PFSK-1 (cell line): Measurements from ENCODE around the gene ZKSCAN2.

Experiments used
- FOXP2 ChIP-seq: optimal IDR thresholded peaks from 2 replicates; pipeline ENCODE3; 2011; ENCODE audit warnings: borderline replicate concordance, control low read depth, inconsistent platforms; ENCODE audit not compliant: insufficient read depth; ENCODE audit errors: extremely low read length, extremely low read depth
- POLR2AphosphoS5 ChIP-seq: IDR thresholded peaks from 2 replicates; pipeline ENCODE4 v1.6.1; 2012; ENCODE audit warnings: low read depth, mild to moderate bottlenecking, control low read depth, low read length, moderate library complexity
- SIN3A ChIP-seq: IDR thresholded peaks from 2 replicates; pipeline ENCODE4 v1.6.1; 2012; ENCODE audit warnings: mild to moderate bottlenecking, low read length, moderate library complexity, borderline replicate concordance; ENCODE audit not compliant: insufficient read depth
- TAF1 ChIP-seq: IDR thresholded peaks from 2 replicates; pipeline ENCODE4 v1.6.1; 2012; ENCODE audit warnings: low read length, control low read depth, borderline replicate concordance; ENCODE audit not compliant: insufficient read depth
- TF ChIP-seq, protein P1 (sequence below), 2 experiments: IDR thresholded peaks; 2 replicates each; pipeline versions ENCODE4 v1.6.1 to v1.8.0; 2011 to 2012; ENCODE audit warnings: low read depth in 2 of 2, low read length in 2 of 2, control low read depth in 1 of 2, inconsistent platforms in 1 of 2, mild to moderate bottlenecking in 1 of 2, moderate library complexity in 1 of 2; ENCODE audit not compliant: insufficient read depth in 1 of 2

The ZKSCAN2 gene

DNA sequence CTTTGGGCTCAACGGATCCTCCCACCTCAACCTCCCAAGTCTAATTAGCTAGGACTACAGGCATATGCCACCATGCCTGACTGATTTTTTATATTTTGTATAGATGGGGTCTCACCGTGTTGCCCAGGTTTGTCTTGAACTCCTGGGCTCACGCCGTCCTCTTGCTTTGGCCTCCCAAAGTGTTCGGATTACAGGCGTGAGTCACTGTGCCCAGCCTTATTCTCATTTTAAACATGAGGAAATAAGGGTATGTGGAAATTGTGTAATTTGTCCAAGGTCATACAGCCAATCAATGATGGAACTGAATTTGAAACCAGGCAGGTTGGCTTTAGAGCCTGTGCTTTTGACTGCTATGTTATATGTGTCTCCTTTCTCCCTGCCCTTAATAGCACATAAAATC lies 68.3 kb downstream of the ZKSCAN2 start:
- TF ChIP-seq TAF1 (no peak), POLR2AphosphoS5 (no peak), FOXP2 (no peak)
- TF ChIP-seq, protein P1, sequence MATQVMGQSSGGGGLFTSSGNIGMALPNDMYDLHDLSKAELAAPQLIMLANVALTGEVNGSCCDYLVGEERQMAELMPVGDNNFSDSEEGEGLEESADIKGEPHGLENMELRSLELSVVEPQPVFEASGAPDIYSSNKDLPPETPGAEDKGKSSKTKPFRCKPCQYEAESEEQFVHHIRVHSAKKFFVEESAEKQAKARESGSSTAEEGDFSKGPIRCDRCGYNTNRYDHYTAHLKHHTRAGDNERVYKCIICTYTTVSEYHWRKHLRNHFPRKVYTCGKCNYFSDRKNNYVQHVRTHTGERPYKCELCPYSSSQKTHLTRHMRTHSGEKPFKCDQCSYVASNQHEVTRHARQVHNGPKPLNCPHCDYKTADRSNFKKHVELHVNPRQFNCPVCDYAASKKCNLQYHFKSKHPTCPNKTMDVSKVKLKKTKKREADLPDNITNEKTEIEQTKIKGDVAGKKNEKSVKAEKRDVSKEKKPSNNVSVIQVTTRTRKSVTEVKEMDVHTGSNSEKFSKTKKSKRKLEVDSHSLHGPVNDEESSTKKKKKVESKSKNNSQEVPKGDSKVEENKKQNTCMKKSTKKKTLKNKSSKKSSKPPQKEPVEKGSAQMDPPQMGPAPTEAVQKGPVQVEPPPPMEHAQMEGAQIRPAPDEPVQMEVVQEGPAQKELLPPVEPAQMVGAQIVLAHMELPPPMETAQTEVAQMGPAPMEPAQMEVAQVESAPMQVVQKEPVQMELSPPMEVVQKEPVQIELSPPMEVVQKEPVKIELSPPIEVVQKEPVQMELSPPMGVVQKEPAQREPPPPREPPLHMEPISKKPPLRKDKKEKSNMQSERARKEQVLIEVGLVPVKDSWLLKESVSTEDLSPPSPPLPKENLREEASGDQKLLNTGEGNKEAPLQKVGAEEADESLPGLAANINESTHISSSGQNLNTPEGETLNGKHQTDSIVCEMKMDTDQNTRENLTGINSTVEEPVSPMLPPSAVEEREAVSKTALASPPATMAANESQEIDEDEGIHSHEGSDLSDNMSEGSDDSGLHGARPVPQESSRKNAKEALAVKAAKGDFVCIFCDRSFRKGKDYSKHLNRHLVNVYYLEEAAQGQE (IDR thresholded peaks at IDR 0.05; ENCODE audit: insufficient read depth in 1 of 2, low read depth in 2 of 2, low read length in 2 of 2): no peak

DNA sequence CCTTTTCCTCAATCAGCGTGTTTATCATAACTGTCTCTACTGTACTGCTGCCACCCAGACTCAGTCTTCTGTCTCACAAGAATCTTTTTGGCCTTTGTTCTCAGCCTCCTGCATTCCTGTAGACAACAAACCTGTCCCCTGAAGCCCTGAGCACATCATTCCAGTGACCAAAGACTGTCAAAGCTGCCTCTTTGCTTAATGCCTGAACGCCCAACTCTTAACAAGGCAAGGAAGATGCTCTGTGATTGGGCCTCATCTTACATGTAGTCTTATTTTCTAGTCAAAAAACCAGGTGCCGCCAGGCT lies 70.2 kb downstream of the ZKSCAN2 start:
- TF ChIP-seq SIN3A (no peak), TAF1 (no peak), POLR2AphosphoS5 (no peak), FOXP2 (no peak)
- TF ChIP-seq, protein P1 (IDR thresholded peaks at IDR 0.05; ENCODE audit: insufficient read depth in 1 of 2, low read depth in 2 of 2, low read length in 2 of 2): no peak
